GM21381 (cell line): ENCODE results near the gene ZNF606.

Experiments
- ATAC-seq: cut with Tn5 transposase; IDR thresholded peaks from one replicate; pipeline ENCODE4 v1.9.1; 2021; ENCODE audit warnings: mild to moderate bottlenecking, moderate library complexity; ENCODE audit not compliant: unreplicated experiment

Gene ZNF606

GRCh38 chr19:57934820-57935665 lies 67.6 kb downstream of the ZNF606 start, which contains the start of gene ZNF418:
TSS of gene ZNF418 (minus strand) at chr19:57935402. CDS start at chr19:57933822, 1,580 bp downstream.
- ATAC-seq, result no peak

DNA sequence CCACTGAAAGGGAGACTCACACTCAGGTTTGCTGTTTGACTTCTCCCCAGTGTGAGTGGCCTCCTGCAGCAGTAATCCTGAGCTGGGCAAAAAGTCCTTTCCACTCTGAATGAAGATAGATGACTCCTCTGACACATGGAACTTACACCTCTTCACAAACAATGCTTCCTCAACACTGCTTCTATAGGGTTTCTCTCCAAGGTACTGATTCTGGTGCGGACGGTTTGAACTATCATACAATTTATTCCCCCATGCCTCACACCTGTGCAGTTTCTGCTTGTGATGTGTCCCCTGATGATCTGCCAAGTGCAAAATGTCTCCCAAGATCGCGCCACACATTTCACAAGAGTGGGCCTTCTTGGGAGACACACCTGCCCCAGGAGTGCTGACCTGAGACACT lies 75.0 kb downstream of the ZNF606 start:
- no peak for ATAC-seq
